ENCODE results near the gene MERTK.

MERTK gene

GRCh38 chr2:112045446-112046014 is 147.1 kb downstream of the MERTK start:
- Histone ChIP-seq H3K9me3 (ENCODE audit: control insufficient read depth, insufficient read depth, low read length) (no peaks in the 10 kb centered on the region), H3K4me2 (ENCODE audit: low read length) (no peak overlapping the region), H3K4me3 (ENCODE audit: low read length) (no peak overlapping the region), H3K36me3 (ENCODE audit: control insufficient read depth, low read length) (no peaks in the 10 kb centered on the region), H3K27me3 (ENCODE audit: control insufficient read depth, low read length) (0 out of 2 replicates have a peak, but pooled peaks cover 4% of the 10 kb centered on the region), H4K20me1 (ENCODE audit: control insufficient read depth, insufficient read depth, low read depth, low read length) (no peaks in the 10 kb centered on the region), H3F3A (ENCODE audit: control insufficient read depth, insufficient read depth) (0 out of 2 replicates have a peak, but pooled peaks cover 5% of the 10 kb centered on the region), H3K27ac (ENCODE audit: low read depth, low read length) (no peak overlapping the region), H3K79me2 (ENCODE audit: control insufficient read depth, low read length) (no peaks in the 10 kb centered on the region), H3K9me2 (replicated peaks; ENCODE audit: control insufficient read depth, low read length) (no peaks in the 10 kb centered on the region), H3K4me1 (ENCODE audit: control insufficient read depth, low read length) (no peaks in the 10 kb centered on the region)
- TF ChIP-seq EZH2phosphoT487 (IDR thresholded peaks at IDR 0.05; ENCODE audit: borderline replicate concordance, low read length), result no peak
- no peak for TF ChIP-seq CTCF (IDR thresholded peaks at IDR 0.05; ENCODE audit: low read depth, low read length, poor library complexity, severe bottlenecking)

DNA sequence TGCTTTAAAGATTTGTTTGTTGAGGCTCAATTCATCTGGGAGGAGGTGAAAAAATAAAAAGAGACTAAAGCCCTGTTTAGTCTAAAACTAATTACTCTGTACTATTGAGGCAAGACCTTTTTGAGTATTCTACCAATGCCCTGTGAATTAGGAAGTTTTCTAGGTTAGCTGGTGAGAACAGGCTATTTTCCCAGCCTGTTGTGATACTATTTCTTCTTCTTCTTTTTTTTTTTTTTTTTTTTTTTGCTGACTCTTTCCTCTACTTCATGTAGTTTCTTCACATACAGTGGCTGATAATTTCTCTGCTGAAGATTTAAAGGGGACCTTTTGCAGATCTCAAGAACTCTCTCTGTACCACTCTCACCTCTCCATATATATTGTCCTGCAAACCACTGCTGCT is 147.8 kb downstream of the MERTK start:
- Histone ChIP-seq H3K4me1 (ENCODE audit: control insufficient read depth, low read length) (no peaks in the 10 kb centered on the region), H3K27ac (ENCODE audit: low read depth, low read length) (no peak overlapping the region), H3K9me3 (ENCODE audit: control insufficient read depth, insufficient read depth, low read length) (no peaks in the 10 kb centered on the region), H3K27me3 (ENCODE audit: control insufficient read depth, low read length) (0 out of 2 replicates have a peak, but pooled peaks cover 4% of the 10 kb centered on the region), H3K4me2 (ENCODE audit: low read length) (no peak overlapping the region), H3K4me3 (ENCODE audit: low read length) (no peak overlapping the region), H3K9me2 (replicated peaks; ENCODE audit: control insufficient read depth, low read length) (no peaks in the 10 kb centered on the region), H4K20me1 (ENCODE audit: control insufficient read depth, insufficient read depth, low read depth, low read length) (no peaks in the 10 kb centered on the region), H3K79me2 (ENCODE audit: control insufficient read depth, low read length) (no peaks in the 10 kb centered on the region), H3F3A (ENCODE audit: control insufficient read depth, insufficient read depth) (0 out of 2 replicates have a peak, but pooled peaks cover 5% of the 10 kb centered on the region), H3K36me3 (ENCODE audit: control insufficient read depth, low read length) (no peaks in the 10 kb centered on the region)
- TF ChIP-seq EZH2phosphoT487 (IDR thresholded peaks at IDR 0.05; ENCODE audit: borderline replicate concordance, low read length) (no peak), CTCF (IDR thresholded peaks at IDR 0.05; ENCODE audit: low read depth, low read length, poor library complexity, severe bottlenecking) (no peak)

GRCh38 chr2:112047537-112048235 is 149.3 kb downstream of the MERTK start:
- no peaks in the 10 kb centered on the region for H3K9me3 ChIP-seq (ENCODE audit: control insufficient read depth, insufficient read depth, low read length)
- H3K79me2 ChIP-seq (ENCODE audit: control insufficient read depth, low read length), result no peaks in the 10 kb centered on the region
- no peaks in the 10 kb centered on the region for H3K9me2 ChIP-seq (replicated peaks; ENCODE audit: control insufficient read depth, low read length)
- 0 out of 2 replicates have a peak, but pooled peaks cover 4% of the 10 kb centered on the region for H3K27me3 ChIP-seq (ENCODE audit: control insufficient read depth, low read length)
- no peaks in the 10 kb centered on the region for H4K20me1 ChIP-seq (ENCODE audit: control insufficient read depth, insufficient read depth, low read depth, low read length)
- 0 out of 2 replicates have a peak, but pooled peaks cover 5% of the 10 kb centered on the region for H3F3A ChIP-seq (ENCODE audit: control insufficient read depth, insufficient read depth)
- TF ChIP-seq CTCF (IDR thresholded peaks at IDR 0.05; ENCODE audit: low read depth, low read length, poor library complexity, severe bottlenecking) (no peak), EZH2phosphoT487 (IDR thresholded peaks at IDR 0.05; ENCODE audit: borderline replicate concordance, low read length) (no peak)
- H3K4me2 ChIP-seq (ENCODE audit: low read length), result no peak overlapping the region
- no peak overlapping the region for H3K4me3 ChIP-seq (ENCODE audit: low read length)
- H3K27ac ChIP-seq (ENCODE audit: low read depth, low read length), result no peak overlapping the region
- H3K36me3 ChIP-seq (ENCODE audit: control insufficient read depth, low read length), result no peaks in the 10 kb centered on the region
- H3K4me1 ChIP-seq (ENCODE audit: control insufficient read depth, low read length), result no peaks in the 10 kb centered on the region

Data from DOHH2 (cell line).